Activated effector memory CD4-positive, alpha-beta T cell treated with Interleukin-2 at 50 U/mL for 16 hours (primary cell): Measurements from ENCODE around the gene CLDN1.

Experiments used
- DNase-seq: peaks from one replicate; pipeline ENCODE4 v3.0.0-alpha.2; 2020

The CLDN1 gene

DNA sequence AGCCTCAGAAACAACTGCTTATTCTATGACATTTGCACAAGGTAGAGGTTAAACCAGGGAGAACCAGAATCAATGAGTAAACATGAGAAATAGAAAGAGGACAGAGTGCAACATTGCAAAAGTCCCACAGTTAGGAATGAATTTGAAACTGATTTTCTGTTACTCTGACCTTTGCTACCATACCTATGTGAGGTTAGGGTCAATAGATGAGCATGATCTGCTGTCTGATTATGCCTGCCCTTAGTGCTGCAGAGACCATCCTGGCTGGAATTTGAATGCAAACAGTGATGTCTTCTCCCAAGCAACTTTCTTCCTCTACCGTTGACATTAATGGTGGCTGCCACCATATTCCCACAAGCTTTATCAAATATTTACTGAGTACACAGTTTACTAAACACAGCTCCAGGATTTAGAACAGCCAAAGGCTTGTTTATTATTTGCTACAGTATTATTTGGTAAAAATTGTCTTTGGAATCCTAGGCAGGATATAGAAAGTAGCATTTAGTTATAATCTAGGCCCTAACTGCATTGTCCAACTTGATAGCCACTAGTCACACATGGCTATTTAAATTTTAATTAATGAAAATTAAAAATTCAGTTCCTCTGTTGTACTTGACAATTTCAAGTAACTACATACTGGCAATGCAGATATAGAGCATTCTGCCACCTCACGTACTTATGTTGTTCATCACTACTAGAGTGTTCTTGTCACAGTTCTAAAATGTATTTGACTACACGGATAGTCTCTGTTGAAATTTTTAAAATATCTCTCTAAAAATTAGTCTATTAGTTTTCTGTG is 8.9 kb upstream of the CLDN1 start:
- DNase-seq = no peak

DNA sequence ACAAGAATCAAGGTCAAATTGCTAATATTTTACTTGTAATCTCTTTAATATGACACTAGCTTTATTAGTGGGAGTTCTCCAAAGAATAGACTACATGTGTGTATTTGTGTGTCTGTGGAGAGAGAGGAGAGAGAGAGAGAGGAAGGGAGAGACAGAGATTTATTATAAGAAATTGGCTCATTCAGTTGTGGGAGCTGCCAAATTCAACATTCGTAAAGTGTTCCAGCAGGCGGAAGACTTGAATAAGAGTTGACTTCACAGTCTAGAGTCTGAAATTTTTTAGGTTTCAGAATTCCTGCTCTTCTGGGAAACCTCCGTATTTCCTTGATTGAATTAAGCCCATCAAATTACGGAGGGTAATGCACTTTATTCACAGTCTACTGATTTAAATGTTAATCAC is 4.7 kb upstream of the CLDN1 start:
- no peak for DNase-seq

- DNase-seq = no peak
These were observed 4.1 kb upstream of the CLDN1 start for GRCh38 chr3:190326361-190326760.

DNA sequence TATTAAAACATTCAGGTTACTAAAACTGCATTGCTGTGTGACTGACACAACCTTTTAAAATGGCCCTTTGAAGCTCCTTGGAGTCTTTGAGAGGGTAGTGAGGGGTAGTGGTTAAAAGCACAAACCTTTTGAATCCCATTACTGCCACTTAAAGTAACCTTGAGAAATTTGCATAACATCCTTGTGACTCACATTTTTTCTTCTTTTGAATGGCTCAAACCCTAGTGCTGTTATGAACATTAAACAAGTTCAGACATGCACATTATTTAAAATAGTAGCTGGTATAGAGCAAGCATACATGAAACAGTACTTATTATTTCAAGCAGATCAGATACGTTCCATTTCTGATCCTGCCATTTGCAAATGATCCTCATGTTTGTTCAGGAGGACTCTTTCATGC is 3.7 kb upstream of the CLDN1 start:
- DNase-seq = no peak

DNA sequence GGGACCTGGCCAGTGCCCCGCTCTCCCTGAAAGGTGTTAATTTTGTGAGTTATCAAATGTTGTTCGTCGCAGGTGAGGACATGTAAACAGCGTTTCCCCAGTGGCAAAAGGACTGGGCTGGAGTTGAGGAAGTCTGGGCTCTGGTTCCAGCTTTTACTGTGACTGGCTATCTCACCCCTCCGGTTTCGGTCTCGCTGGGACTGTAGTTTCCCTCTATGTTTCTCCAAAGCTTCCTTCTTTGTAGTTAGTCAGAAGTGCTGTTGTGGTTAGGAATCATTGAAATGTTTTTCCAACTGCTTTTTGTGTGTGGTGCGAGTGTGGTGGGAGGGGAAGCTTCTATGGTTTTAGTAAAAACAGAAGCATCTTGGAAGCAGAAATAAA is 990 bp upstream of the CLDN1 start:
- DNase-seq = no peak

DNA sequence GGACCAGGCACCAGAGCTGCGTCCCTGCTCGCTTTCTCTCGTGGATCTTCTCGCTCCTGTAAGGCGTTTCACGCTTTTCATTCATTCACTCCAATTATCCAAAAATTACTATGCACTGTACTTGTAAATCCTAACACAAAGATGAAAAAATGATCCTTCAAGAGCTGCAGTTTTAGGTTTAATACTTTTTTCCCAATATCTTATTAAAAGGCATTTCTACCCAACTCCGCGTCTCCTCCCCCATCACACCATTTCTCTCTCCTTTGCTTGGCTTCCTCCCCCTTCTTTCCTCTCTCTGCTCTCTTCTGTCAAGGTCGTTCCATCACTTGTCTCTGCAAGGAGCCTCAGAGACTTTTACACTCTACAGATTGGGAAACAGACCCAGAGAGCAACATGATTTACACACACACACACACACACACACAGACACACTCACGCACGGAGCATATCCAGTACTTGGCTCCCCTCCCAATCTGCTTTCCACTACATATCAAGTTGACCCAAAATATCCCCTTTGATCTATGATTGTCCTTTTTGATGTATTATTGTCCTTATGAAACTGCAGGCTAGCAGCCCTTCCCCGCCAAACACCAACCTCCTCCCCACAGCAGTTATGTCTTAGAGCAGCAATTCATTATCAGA is 479 bp upstream of the CLDN1 start:
- DNase-seq = no peak

DNA sequence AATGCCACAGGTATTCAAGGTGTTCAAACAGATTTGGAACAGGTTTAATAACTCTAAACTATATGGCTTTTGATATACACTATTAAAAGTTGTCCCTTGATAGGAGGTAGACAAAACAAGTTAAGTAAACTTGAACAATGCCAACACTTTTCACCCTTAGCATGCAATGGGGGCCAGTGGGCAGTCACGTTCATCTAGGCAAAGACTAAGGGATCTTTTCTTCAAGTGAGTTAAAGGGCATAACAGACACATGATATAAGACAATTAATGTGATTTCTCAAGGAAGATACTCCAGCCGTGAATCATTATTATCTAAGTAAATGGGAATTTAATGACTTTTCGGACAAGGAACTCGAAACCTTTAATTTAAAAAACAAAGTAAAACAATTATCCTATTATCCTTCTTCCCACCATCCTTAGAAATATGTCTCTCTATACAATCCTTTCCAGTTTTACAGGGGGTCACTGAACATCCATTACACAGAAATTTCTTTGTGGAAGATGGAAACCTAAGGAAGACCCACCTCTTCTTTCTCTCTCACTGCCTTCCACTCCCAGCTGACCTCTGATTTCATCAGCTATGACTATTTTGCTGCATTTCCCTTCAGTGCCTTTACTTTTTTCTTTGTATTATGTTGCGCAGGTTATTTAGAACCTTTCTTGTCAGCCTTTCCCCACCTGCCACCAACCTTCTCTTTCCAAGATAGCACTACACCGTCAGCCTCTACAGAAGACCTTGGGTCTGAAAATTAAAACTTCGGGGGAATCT is 1.5 kb downstream of the CLDN1 start:
- DNase-seq = no peak

DNA sequence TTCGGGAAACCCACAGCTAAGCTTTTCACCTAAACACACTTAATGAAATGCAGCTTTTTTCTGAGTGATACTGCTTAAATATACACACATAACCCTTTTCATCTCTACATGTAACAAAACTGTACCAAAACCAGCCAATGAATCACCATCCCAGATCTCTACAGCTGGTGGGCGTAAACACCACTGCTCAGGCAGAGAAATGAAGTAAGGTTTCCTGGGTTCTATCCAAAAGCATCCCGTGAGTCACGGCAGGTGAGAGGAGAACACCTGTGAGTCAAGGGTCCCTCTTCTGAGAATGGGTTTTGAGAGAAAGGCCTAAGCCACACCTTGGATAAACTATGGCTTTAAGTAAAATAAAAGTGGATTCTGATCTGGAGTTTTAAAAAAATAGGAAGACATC is 2.6 kb downstream of the CLDN1 start:
- DNase-seq = no peak

GRCh38 chr3:190318666-190319065 is 3.6 kb downstream of the CLDN1 start:
- DNase-seq = no peak

DNA sequence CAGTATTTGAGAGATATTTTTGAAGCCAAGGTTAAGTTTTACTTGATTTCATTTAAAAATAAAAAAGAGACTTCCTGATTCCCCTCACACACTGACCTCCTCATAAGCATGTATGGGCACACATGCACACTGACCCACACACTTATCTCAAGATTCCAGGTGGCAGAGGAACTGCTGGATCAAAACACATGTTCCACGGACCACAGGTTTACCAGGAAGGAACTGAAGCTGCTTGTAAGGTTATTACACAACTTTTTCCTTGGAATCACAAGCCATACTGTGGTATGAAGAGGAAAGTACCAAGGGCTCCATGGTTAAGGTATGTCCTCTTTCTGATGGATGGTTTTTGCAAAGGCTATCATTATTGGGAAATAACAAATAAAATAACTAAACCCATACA is 7.5 kb downstream of the CLDN1 start:
- no peak for DNase-seq

- DNase-seq = no peak
These were observed 12.8 kb downstream of the CLDN1 start for GRCh38 chr3:190309414-190309813.

DNA sequence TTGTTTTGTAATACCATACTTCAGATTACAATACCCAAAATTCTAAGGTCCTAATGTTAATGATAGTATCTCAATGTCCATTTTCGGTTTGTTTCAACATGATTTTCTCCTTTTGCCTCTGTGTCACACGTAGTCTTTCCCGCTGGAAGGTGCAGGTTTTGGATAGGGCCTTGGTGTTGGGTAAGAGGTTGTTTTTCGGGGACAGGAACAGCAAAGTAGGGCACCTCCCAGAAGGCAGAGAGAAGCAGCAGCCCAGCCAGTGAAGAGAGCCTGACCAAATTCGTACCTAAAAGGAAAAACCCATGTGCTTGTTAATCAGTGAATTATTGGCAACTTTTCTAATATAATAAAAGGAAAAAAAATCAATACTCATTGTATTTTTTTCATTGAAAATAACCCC is 14.1 kb downstream of the CLDN1 start:
- no peak for DNase-seq

DNA sequence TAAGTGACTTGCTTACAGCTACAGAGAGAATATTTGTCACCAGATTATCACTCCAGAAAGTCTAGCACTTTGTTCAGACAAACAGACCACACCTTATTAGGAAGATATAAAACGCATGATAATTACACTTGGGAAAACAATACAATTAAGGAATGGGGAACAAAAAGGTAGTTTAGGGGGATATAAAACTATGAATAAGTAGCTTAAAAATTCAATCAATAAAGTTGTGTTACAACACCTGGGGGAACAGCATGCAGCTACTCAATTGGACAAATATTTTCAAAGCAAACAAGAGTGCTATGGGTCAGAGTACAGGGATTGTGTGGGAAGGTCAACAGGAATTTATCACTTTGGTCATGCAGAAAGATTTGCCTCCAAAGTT is 15.1 kb downstream of the CLDN1 start:
- DNase-seq = no peak

- DNase-seq = no peak
These were observed 15.6 kb downstream of the CLDN1 start for GRCh38 chr3:190306513-190307163.

DNA sequence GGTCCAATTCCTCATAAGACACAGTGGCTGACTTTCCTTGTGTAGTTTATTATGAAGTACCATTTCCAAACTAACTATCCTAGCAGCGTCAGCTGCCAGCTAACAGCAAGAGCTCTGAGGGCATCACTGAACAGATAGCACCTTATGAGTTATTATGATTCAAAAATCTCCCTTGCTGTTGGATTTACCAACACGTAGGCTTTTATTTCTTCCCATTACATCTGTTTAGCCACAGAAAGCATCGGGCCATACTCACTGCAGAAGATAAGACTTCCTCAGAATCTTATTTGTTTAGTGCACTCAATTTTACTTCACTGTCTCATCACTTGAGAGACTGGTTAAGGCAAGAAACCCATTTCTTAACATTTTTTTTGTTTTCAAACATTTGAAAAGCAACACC is 16.2 kb downstream of the CLDN1 start:
- no peak for DNase-seq

GRCh38 chr3:190305406-190305805 is 16.8 kb downstream of the CLDN1 start:
- no peak for DNase-seq

DNA sequence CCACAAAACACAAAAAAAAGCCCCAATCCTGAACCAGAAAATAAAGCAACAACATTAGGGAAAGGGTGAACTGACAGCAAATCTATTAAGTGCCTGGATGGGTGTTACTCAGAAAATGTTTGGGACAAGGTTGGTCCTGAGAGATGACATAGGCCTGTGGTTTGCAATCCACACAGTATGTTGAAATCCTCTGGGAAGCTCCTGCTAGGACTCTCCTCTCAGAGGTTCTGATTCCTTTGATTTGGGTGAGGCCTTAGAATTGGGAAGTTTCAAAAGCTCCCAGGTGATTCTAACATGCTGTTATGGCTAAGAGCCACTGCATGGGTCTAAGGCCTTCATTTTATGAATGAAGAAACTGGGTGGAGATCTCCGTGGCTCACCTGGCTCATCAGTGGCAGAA is 18.4 kb downstream of the CLDN1 start:
- DNase-seq = no peak

- DNase-seq = no peak
These were observed 19.9 kb downstream of the CLDN1 start for GRCh38 chr3:190302212-190302867.

DNA sequence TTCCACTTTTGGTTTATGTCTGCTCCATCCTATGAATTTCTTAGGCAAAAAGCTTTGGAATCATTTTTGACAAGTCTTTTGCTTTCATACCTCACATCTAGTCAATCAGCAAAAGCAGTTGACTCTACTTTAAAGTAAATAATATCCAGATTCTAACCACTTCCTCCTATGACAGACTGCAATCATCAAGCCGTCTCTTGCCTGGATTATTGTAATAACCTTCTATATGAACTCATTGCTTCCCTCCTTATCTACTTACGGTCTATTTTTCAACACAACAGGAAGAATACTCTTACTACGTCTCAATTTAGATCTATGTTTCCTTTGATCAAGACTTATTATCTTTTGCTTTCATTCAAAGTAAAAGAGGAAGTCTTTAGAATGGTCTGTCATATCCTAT is 20.7 kb downstream of the CLDN1 start:
- DNase-seq = no peak

- no peak for DNase-seq
These were observed 22.3 kb downstream of the CLDN1 start for GRCh38 chr3:190299969-190300368.

- DNase-seq = no peak
These were observed 28.2 kb downstream of the CLDN1 start for GRCh38 chr3:190294030-190294429.

DNA sequence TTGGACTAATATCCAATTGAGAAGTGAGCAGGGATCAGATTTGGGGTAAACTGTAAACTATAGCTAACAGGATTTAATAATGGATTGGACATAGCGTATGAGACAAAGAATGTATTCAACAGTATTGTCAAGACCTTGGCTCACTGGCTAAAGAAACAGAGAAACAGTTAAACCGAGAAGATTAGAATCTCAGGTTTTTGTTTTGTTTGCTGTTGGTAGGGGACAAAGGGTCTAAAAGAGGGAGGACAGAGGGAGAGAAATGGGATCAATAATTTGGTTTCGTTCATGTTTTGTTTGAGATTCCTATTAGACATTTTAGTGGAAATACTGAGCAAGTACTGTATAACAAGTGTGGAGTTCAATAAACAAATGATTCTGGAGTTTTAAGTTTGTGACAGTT is 28.6 kb downstream of the CLDN1 start:
- DNase-seq = no peak

DNA sequence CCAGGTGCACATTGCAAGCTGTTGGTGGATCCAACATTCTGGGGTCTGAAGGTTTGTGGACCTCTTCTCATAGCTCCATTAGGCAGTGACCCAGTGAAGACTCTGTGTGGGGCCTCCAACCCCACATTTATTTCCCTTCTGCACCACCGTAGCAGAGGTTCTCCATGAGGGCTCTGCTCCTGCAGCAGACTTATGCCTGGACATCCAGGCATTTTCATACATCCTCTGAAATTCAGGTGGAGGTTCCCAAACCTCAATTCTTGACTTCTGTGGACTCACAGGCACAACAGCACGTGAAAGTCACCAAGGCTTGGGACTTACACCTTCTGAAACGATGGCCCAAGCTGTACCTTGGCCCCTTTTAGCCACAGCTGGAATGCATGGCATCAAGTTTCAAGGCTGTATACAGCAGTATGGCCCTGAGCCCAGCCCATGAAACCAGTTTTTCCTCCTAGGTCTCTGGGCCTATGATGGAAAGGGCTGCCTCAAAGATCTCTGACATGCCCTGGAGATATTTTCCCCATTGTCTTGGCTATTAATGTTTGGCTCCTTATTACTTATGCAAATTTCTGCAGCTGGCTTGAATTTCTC is 30.2 kb downstream of the CLDN1 start:
- DNase-seq = no peak
